Measurements from ENCODE around the gene CACNA1G. TPM values are rescaled to one million over a fixed set of nuclear protein-coding genes. Genes with fewer than 3 reads are reported as not detected.

Gene CACNA1G
- total RNA-seq, 2 experiments from 2014 or later: not detected

DNA sequence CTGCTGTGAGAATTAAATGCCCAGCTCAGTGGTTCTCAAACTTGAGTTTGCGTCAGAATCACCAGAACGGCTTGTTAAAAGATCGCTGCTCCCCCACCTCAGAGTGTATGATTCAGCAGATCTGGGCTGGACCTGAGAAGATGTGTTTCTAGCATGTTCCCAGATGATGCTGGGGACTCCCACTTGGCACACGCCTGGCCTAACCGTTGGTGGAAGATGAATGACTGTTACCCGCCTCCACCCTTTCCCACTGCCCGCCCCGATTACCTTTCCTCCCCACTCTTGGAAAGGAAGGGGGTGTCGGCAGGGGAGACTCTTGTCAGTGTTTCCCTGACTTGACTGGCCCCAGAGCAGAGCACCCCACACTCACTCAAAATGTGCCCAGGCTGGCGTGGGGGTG, 44.9 kb downstream of the CACNA1G start:
- Mint-ChIP-seq H3K36me3 (ENCODE audit: low read depth) (no peaks in the 10 kb centered on the region), H3K27me3 (peaks cover 11% of the 10 kb centered on the region), H3K4me1 (no peaks in the 10 kb centered on the region), H3K9me3 (no peaks in the 10 kb centered on the region), H3K27ac (no peak overlapping the region), H3K4me3 (no peak overlapping the region)
- DNase-seq: no peak
- ChIA-PET POLR2A (no interaction called here), CTCF (interaction anchor here (1.0 to 1.3 kb wide), 2 partner anchors 18 to 54 kb away, joined by 3 to 4 read pairs; no protein-coding TSS in a partner anchor)

DNA sequence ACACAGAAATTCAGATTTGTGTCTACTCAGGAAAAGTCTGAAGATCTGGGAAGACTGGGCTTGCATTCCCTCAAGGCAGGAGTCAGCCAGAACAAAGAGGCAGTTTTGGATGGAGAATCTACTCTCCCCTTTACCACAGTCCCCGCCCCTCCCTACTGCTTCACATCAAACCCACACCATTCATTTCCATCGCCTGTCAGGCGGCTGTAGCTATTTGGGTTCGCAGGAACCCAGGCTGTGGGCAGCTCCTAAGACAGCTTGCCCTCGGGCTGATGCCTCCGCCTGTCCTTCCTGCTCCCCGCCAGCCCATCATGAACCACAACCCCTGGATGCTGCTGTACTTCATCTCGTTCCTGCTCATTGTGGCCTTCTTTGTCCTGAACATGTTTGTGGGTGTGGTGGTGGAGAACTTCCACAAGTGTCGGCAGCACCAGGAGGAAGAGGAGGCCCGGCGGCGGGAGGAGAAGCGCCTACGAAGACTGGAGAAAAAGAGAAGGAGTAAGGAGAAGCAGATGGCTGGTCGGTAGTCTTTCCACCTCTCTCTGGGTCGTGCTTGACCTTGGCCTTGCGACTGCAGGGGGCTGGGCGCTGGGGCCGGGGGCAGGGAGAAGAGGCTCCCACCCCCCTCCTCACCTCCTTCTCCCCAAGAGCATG, 47.1 kb downstream of the CACNA1G start:
- POLR2A ChIA-PET: no interaction called here

GRCh38 chr17:50608700-50609379, 48.3 kb downstream of the CACNA1G start:
- no peaks in the 10 kb centered on the region for H3K9me3 Mint-ChIP-seq
- ChIA-PET CTCF (interaction anchor here (0.5 kb wide), 1 partner anchor 219 kb away, joined by 3 read pairs; no protein-coding TSS in a partner anchor), POLR2A (no interaction called here)
- H3K4me1 Mint-ChIP-seq: peaks cover under 1% of the 10 kb centered on the region
- no peaks in the 10 kb centered on the region for H3K36me3 Mint-ChIP-seq (ENCODE audit: low read depth)
- no peak overlapping the region for H3K4me3 Mint-ChIP-seq
- H3K27me3 Mint-ChIP-seq: peaks cover 15% of the 10 kb centered on the region
- DNase-seq: no peak
- H3K27ac Mint-ChIP-seq: no peak overlapping the region

More for the DNA sequence above, 47.1 kb downstream of the CACNA1G start:
- Mint-ChIP-seq H3K36me3 (ENCODE audit: low read depth) (no peaks in the 10 kb centered on the region), H3K27ac (no peak overlapping the region), H3K4me3 (no peak overlapping the region), H3K27me3 (peaks cover 15% of the 10 kb centered on the region), H3K9me3 (no peaks in the 10 kb centered on the region), H3K4me1 (no peaks in the 10 kb centered on the region)
- CTCF ChIA-PET: interaction anchor here (0.7 kb wide), 1 partner anchor 42 kb away, joined by 3 read pairs; no protein-coding TSS in a partner anchor
- DNase-seq: no peak

DNA sequence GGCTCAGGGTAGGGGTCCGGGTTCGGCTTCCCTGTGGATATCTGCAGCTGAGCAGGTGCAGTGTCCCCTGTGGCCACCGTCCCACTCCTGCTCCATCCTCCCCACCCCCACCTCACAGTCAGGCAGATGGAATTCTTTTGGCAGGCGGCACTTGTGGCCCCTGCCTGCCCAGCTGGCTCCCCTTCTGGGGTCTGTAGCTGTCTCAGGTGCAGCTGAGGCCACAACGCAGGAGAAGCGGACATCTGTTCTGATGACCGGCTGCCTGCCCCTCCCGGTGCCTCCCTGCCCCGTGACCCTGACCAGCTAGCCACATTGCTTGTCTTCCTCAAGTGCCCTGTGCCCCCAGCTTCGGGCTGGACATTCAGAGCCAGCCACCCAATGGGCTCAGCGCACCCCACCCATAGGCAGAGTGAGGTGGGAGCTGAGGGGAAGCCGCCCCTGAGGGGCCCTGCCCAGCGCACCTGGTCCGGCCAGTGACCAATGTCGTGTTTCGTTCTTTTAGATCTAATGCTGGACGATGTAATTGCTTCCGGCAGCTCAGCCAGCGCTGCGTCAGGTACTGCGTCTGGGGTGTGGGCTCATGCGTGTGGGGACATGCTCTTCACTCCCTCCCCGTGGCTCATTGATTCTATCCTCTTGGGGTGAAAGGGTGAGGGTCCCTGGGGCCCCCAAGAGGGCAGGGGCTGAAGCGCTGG, 49.0 kb downstream of the CACNA1G start:
- no peaks in the 10 kb centered on the region for H3K36me3 Mint-ChIP-seq (ENCODE audit: low read depth)
- no peak overlapping the region for H3K4me3 Mint-ChIP-seq
- H3K27ac Mint-ChIP-seq: no peak overlapping the region
- CTCF ChIA-PET: interaction anchor here (0.5 kb wide), 1 partner anchor 219 kb away, joined by 3 read pairs; no protein-coding TSS in a partner anchor
- peaks cover 10% of the 10 kb centered on the region for H3K27me3 Mint-ChIP-seq
- POLR2A ChIA-PET: no interaction called here
- H3K9me3 Mint-ChIP-seq: no peaks in the 10 kb centered on the region
- DNase-seq: no peak
- H3K4me1 Mint-ChIP-seq: peaks cover 7% of the 10 kb centered on the region

GRCh38 chr17:50611634-50612033, 51.1 kb downstream of the CACNA1G start:
- DNase-seq: no peak
- H3K4me3 Mint-ChIP-seq: no peak overlapping the region
- CTCF ChIA-PET: no interaction called here
- peaks cover 5% of the 10 kb centered on the region for H3K27me3 Mint-ChIP-seq
- H3K4me1 Mint-ChIP-seq: peaks cover 7% of the 10 kb centered on the region
- POLR2A ChIA-PET: no interaction called here
- no peaks in the 10 kb centered on the region for H3K36me3 Mint-ChIP-seq (ENCODE audit: low read depth)
- no peaks in the 10 kb centered on the region for H3K9me3 Mint-ChIP-seq
- no peak overlapping the region for H3K27ac Mint-ChIP-seq

DNA sequence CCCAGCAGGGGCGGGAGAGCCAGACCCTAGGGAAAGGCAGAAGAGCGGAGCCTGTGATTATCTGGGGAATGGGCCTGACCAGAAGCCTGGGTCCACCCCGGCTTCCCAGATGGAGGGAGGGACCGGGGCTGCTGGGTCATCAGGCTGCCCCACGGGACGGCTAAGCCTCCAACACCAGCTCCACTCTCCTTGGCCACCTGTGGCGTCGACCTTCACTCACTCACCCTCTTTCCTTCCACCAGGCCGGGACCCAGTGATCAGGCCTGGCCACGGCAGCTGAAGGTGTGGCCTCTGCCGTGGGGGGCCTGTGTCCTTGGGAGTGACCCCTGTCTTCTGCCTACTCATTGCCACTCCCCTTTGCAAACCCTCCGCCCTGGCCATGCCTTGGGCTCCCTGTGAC, 51.8 kb downstream of the CACNA1G start:
- POLR2A ChIA-PET: no interaction called here
- Mint-ChIP-seq H3K4me1 (peaks cover 7% of the 10 kb centered on the region), H3K27me3 (peaks cover 5% of the 10 kb centered on the region), H3K4me3 (no peak overlapping the region), H3K36me3 (ENCODE audit: low read depth) (no peaks in the 10 kb centered on the region), H3K9me3 (no peaks in the 10 kb centered on the region), H3K27ac (no peak overlapping the region)
- CTCF ChIA-PET: no interaction called here
- no peak for DNase-seq

- DNase-seq: no peak
- ChIA-PET CTCF (no interaction called here), POLR2A (no interaction called here)
- Mint-ChIP-seq H3K27me3 (peaks cover 5% of the 10 kb centered on the region), H3K4me1 (peaks cover 7% of the 10 kb centered on the region), H3K36me3 (ENCODE audit: low read depth) (no peaks in the 10 kb centered on the region), H3K9me3 (no peaks in the 10 kb centered on the region), H3K4me3 (no peak overlapping the region), H3K27ac (no peak overlapping the region)
Measured at GRCh38 chr17:50613007-50613992, 52.8 kb downstream of the CACNA1G start.

DNA sequence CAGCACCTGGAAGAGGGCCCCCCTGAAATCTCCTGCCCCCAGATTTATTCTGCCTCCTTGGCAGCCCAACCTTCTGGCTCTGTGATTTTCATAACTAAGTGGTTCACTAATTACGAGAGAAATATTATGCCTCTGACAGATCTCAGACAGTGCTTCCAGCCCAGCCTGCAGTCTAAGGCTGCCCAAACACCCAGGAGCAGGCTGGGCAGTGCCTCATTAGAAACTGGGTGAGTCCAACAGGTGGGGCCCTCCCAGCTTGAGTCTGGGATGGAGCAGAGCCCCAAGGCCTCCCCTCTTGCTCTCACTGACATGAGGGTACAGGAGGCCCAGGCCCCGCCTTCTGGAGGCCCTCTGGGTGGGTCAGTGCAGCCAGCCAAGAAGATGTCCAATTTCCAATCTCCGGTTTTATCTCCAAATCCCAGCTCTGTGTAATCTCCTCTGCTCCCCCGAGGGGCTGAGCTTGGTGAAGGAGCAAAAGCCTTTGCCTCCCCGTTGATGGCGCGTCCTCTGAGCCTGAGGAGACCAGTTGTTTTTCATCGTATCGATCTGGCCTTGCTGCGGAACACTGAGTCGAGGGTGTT, 54.0 kb downstream of the CACNA1G start:
- Mint-ChIP-seq H3K27me3 (peaks cover 3% of the 10 kb centered on the region), H3K4me3 (no peak overlapping the region), H3K9me3 (no peaks in the 10 kb centered on the region), H3K36me3 (ENCODE audit: low read depth) (no peaks in the 10 kb centered on the region), H3K27ac (no peak overlapping the region), H3K4me1 (peaks cover 7% of the 10 kb centered on the region)
- CTCF ChIA-PET: interaction anchor here (1.3 kb wide), 1 partner anchor 17 kb away, joined by 3 read pairs; no protein-coding TSS in a partner anchor
- no peak for DNase-seq
- POLR2A ChIA-PET: no interaction called here

- POLR2A ChIA-PET: no interaction called here
- CTCF ChIA-PET: interaction anchor here (1.3 kb wide), 1 partner anchor 16 kb away, joined by 3 read pairs; no protein-coding TSS in a partner anchor
- Mint-ChIP-seq H3K27ac (no peak overlapping the region), H3K4me1 (peaks cover 7% of the 10 kb centered on the region), H3K27me3 (peaks cover 3% of the 10 kb centered on the region), H3K36me3 (ENCODE audit: low read depth) (no peaks in the 10 kb centered on the region), H3K4me3 (no peak overlapping the region), H3K9me3 (no peaks in the 10 kb centered on the region)
- DNase-seq: no peak
Measured at GRCh38 chr17:50615828-50616227, 55.3 kb downstream of the CACNA1G start.

GRCh38 chr17:50618300-50618699, 57.8 kb downstream of the CACNA1G start:
- Mint-ChIP-seq H3K27me3 (peaks cover 3% of the 10 kb centered on the region), H3K4me3 (no peak overlapping the region), H3K36me3 (ENCODE audit: low read depth) (no peaks in the 10 kb centered on the region), H3K27ac (no peak overlapping the region), H3K4me1 (peaks cover 7% of the 10 kb centered on the region), H3K9me3 (no peaks in the 10 kb centered on the region)
- CTCF ChIA-PET: interaction anchor here (1.3 kb wide), 1 partner anchor 10 kb away, joined by 6 read pairs; no protein-coding TSS in a partner anchor
- POLR2A ChIA-PET: no interaction called here
- DNase-seq: no peak

DNA sequence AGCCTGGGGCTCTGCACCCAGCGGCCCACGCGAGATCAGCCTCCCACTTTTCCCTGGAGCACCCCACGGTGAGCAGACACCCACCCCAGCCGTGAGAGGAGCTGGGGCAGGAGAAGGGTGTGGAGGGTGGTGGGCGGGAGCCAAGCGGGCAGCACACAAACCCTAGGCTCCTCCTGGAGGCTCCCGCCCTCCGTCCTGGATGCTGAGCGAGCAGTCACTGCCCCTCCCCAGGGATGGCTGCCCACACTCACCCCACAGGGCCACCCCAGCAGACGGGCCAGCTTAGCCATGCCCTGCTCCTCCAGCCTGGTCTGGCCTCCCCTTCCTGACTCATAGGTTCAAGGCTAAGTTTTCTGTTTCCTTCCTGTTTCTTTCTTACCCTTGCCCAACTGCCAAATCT, 58.4 kb downstream of the CACNA1G start:
- ChIA-PET POLR2A (no interaction called here), CTCF (interaction anchor here (1.0 kb wide), 1 partner anchor 11 kb away, joined by 3 read pairs; no protein-coding TSS in a partner anchor)
- H3K36me3 Mint-ChIP-seq (ENCODE audit: low read depth): no peaks in the 10 kb centered on the region
- H3K27me3 Mint-ChIP-seq: peaks cover 3% of the 10 kb centered on the region
- no peak for DNase-seq
- H3K27ac Mint-ChIP-seq: no peak overlapping the region
- peaks cover 6% of the 10 kb centered on the region for H3K4me1 Mint-ChIP-seq
- no peaks in the 10 kb centered on the region for H3K9me3 Mint-ChIP-seq
- H3K4me3 Mint-ChIP-seq: no peak overlapping the region

GRCh38 chr17:50619489-50619888, 59.0 kb downstream of the CACNA1G start:
- Mint-ChIP-seq H3K4me3 (no peak overlapping the region), H3K4me1 (peaks cover under 1% of the 10 kb centered on the region), H3K27me3 (peaks cover 3% of the 10 kb centered on the region), H3K27ac (no peak overlapping the region), H3K36me3 (ENCODE audit: low read depth) (no peaks in the 10 kb centered on the region), H3K9me3 (no peaks in the 10 kb centered on the region)
- no peak for DNase-seq
- CTCF ChIA-PET: interaction anchor here (0.6 to 1.3 kb wide), 4 partner anchors 11 to 38 kb away, joined by 3 to 4 read pairs (median 3); no protein-coding TSS in a partner anchor
- POLR2A ChIA-PET: no interaction called here
